Activated CD4-positive, alpha-beta memory T cell treated with anti-CD3 and anti-CD28 coated beads, Interleukin-2, amount 10 ng/mL, durations not matched to agents 7 days and 5 days (primary cell): ENCODE data around the gene CDH15. TPM values are rescaled to one million over a fixed set of nuclear protein-coding genes. Genes with fewer than 3 reads are reported as not detected.

Source experiments
- CTCF ChIA-PET: fragments of 350-600 bp; sonication (Branson Sonifier 250); formaldehyde crosslinking; loops from one replicate; lab custom pipeline; 2021; ENCODE audit warnings: antibody characterized with exemption, inconsistent platforms; lab: Charles Lee
- POLR2A ChIA-PET: fragments of 350-600 bp; sonication (Branson Sonifier 250); formaldehyde crosslinking; loops from one replicate; lab custom pipeline; 2021; ENCODE audit warnings: antibody characterized with exemption; lab: Charles Lee
- DNase-seq: peaks from one replicate; pipeline ENCODE4 v3.0.0-alpha.2; 2020
- H3K27ac Mint-ChIP-seq: one replicate; pipeline ENCODE4 v1.8.0; 2021; ENCODE audit warnings: mild to moderate bottlenecking, mixed read lengths
- H3K27me3 Mint-ChIP-seq: one replicate; pipeline ENCODE4 v1.8.0; 2021; ENCODE audit warnings: mixed read lengths
- H3K36me3 Mint-ChIP-seq: one replicate; pipeline ENCODE4 v1.8.0; 2021; ENCODE audit warnings: low read depth, mixed read lengths
- H3K4me1 Mint-ChIP-seq: one replicate; pipeline ENCODE4 v1.8.0; 2021; ENCODE audit warnings: mixed read lengths
- H3K4me3 Mint-ChIP-seq: one replicate; pipeline ENCODE4 v1.8.0; 2021; ENCODE audit warnings: mild to moderate bottlenecking, mixed read lengths
- H3K9me3 Mint-ChIP-seq: one replicate; pipeline ENCODE4 v1.8.0; 2021; ENCODE audit warnings: mixed read lengths
- total RNA-seq, 2 experiments: library from RNA; stranded (reverse); gene quantifications; one replicate each; pipeline ENCODE4 v1.2.3, GENCODE V29; 2021

Gene CDH15
- total RNA-seq, 2 experiments from 2014 or later: not detected

GRCh38 chr16:89143911-89144675 is 27.5 kb upstream of the CDH15 start:
- ChIA-PET POLR2A (no interaction called here), CTCF (no interaction called here)
- no peak for DNase-seq
- Mint-ChIP-seq H3K4me3 (no peak overlapping the region), H3K9me3 (peaks cover under 1% of the 10 kb centered on the region), H3K27ac (no peak overlapping the region), H3K27me3 (no peaks in the 10 kb centered on the region), H3K36me3 (peaks cover 30% of the 10 kb centered on the region), H3K4me1 (no peaks in the 10 kb centered on the region)

- no peak overlapping the region for H3K4me3 Mint-ChIP-seq
- no peaks in the 10 kb centered on the region for H3K27me3 Mint-ChIP-seq
- peaks cover 5% of the 10 kb centered on the region for H3K9me3 Mint-ChIP-seq
- H3K4me1 Mint-ChIP-seq: no peaks in the 10 kb centered on the region
- ChIA-PET CTCF (no interaction called here), POLR2A (no interaction called here)
- H3K27ac Mint-ChIP-seq: no peak overlapping the region
- DNase-seq: no peak
- peaks cover 36% of the 10 kb centered on the region for H3K36me3 Mint-ChIP-seq
These were observed 26.9 kb upstream of the CDH15 start for GRCh38 chr16:89144681-89145080.

- Mint-ChIP-seq H3K36me3 (peaks cover 43% of the 10 kb centered on the region), H3K27ac (no peak overlapping the region), H3K9me3 (peaks cover 5% of the 10 kb centered on the region), H3K4me3 (no peak overlapping the region), H3K4me1 (no peaks in the 10 kb centered on the region), H3K27me3 (no peaks in the 10 kb centered on the region)
- ChIA-PET CTCF (no interaction called here), POLR2A (no interaction called here)
- DNase-seq: no peak
These were observed 26.0 kb upstream of the CDH15 start for GRCh38 chr16:89145406-89146161.

- Mint-ChIP-seq H3K27me3 (no peaks in the 10 kb centered on the region), H3K4me1 (no peaks in the 10 kb centered on the region), H3K36me3 (peaks cover 50% of the 10 kb centered on the region), H3K27ac (no peak overlapping the region), H3K9me3 (peaks cover 5% of the 10 kb centered on the region), H3K4me3 (no peak overlapping the region)
- no peak for DNase-seq
- CTCF ChIA-PET: no interaction called here
- POLR2A ChIA-PET: no interaction called here
These were observed 25.1 kb upstream of the CDH15 start for GRCh38 chr16:89146211-89147005.

GRCh38 chr16:89147085-89147817 is 24.3 kb upstream of the CDH15 start:
- DNase-seq: no peak
- no peaks in the 10 kb centered on the region for H3K4me1 Mint-ChIP-seq
- no peak overlapping the region for H3K4me3 Mint-ChIP-seq
- H3K27me3 Mint-ChIP-seq: no peaks in the 10 kb centered on the region
- H3K36me3 Mint-ChIP-seq: peaks cover 54% of the 10 kb centered on the region
- peaks cover 5% of the 10 kb centered on the region for H3K9me3 Mint-ChIP-seq
- H3K27ac Mint-ChIP-seq: no peak overlapping the region
- ChIA-PET POLR2A (no interaction called here), CTCF (no interaction called here)

- H3K4me3 Mint-ChIP-seq: no peak overlapping the region
- H3K27ac Mint-ChIP-seq: no peak overlapping the region
- CTCF ChIA-PET: no interaction called here
- no peaks in the 10 kb centered on the region for H3K4me1 Mint-ChIP-seq
- H3K27me3 Mint-ChIP-seq: no peaks in the 10 kb centered on the region
- H3K9me3 Mint-ChIP-seq: peaks cover 5% of the 10 kb centered on the region
- POLR2A ChIA-PET: no interaction called here
- peaks cover 54% of the 10 kb centered on the region for H3K36me3 Mint-ChIP-seq
- no peak for DNase-seq
These were observed 22.2 kb upstream of the CDH15 start for GRCh38 chr16:89149386-89149785.

GRCh38 chr16:89150090-89150835 is 21.3 kb upstream of the CDH15 start:
- ChIA-PET POLR2A (no interaction called here), CTCF (no interaction called here)
- peaks cover 52% of the 10 kb centered on the region for H3K36me3 Mint-ChIP-seq
- no peak for DNase-seq
- H3K9me3 Mint-ChIP-seq: peaks cover 5% of the 10 kb centered on the region
- H3K4me3 Mint-ChIP-seq: no peak overlapping the region
- no peaks in the 10 kb centered on the region for H3K27me3 Mint-ChIP-seq
- no peaks in the 10 kb centered on the region for H3K4me1 Mint-ChIP-seq
- no peak overlapping the region for H3K27ac Mint-ChIP-seq

- Mint-ChIP-seq H3K4me1 (no peaks in the 10 kb centered on the region), H3K27ac (no peak overlapping the region), H3K4me3 (no peak overlapping the region), H3K27me3 (no peaks in the 10 kb centered on the region), H3K9me3 (peaks cover 5% of the 10 kb centered on the region), H3K36me3 (peaks cover 47% of the 10 kb centered on the region)
- ChIA-PET CTCF (no interaction called here), POLR2A (no interaction called here)
- no peak for DNase-seq
These were observed 20.6 kb upstream of the CDH15 start for GRCh38 chr16:89150981-89151380.

GRCh38 chr16:89152831-89153700 is 18.5 kb upstream of the CDH15 start:
- Mint-ChIP-seq H3K27ac (no peak overlapping the region), H3K4me1 (no peaks in the 10 kb centered on the region), H3K27me3 (no peaks in the 10 kb centered on the region), H3K4me3 (no peak overlapping the region), H3K36me3 (peaks cover 32% of the 10 kb centered on the region), H3K9me3 (peaks cover 11% of the 10 kb centered on the region)
- no peak for DNase-seq
- ChIA-PET CTCF (no interaction called here), POLR2A (no interaction called here)

GRCh38 chr16:89153848-89154271 is 17.7 kb upstream of the CDH15 start:
- Mint-ChIP-seq H3K27ac (no peak overlapping the region), H3K9me3 (peaks cover 16% of the 10 kb centered on the region), H3K36me3 (peaks cover 26% of the 10 kb centered on the region), H3K4me1 (no peaks in the 10 kb centered on the region), H3K4me3 (no peak overlapping the region), H3K27me3 (no peaks in the 10 kb centered on the region)
- POLR2A ChIA-PET: interaction anchor here (0.6 kb wide), 1 partner anchor 490 kb away, joined by 3 read pairs; no protein-coding TSS in a partner anchor
- DNase-seq: no peak
- CTCF ChIA-PET: no interaction called here

- POLR2A ChIA-PET: interaction anchor here (0.6 kb wide), 1 partner anchor 490 kb away, joined by 3 read pairs; no protein-coding TSS in a partner anchor
- Mint-ChIP-seq H3K9me3 (peaks cover 11% of the 10 kb centered on the region), H3K4me1 (no peaks in the 10 kb centered on the region), H3K36me3 (peaks cover 19% of the 10 kb centered on the region), H3K4me3 (no peak overlapping the region), H3K27ac (no peak overlapping the region), H3K27me3 (no peaks in the 10 kb centered on the region)
- CTCF ChIA-PET: no interaction called here
- no peak for DNase-seq
These were observed 17.0 kb upstream of the CDH15 start for GRCh38 chr16:89154390-89155183.
